Caco-2 (cell line): ENCODE data around the gene ESD. TPM values are rescaled to one million over a fixed set of nuclear protein-coding genes. Genes with fewer than 3 reads are reported as not detected.
A peak's percentile ranks its signal among the peaks of the same experiment; 100 is the strongest.

Source experiments
- BruUV-seq: library from RNA; stranded (reverse); fragments of 400-500 nt; replicated peaks from 2 replicates; lab custom pipeline; 2021; lab: Mats Ljungman, UMichigan
- CTCF ChIA-PET: fragments of 300-600 bp; sonication (Branson Sonifier 250); formaldehyde crosslinking; loops from one replicate; lab custom pipeline; 2022; ENCODE audit warnings: antibody characterized with exemption; lab: Charles Lee
- POLR2A ChIA-PET: fragments of 300-600 bp; sonication (Branson Sonifier 250); formaldehyde crosslinking; loops from one replicate; lab custom pipeline; 2022; ENCODE audit warnings: antibody characterized with exemption; lab: Charles Lee
- DNase-seq, 2 experiments: peaks; one replicate each; pipeline versions ENCODE4 v3.0.0 to v3.0.0-alpha.2; 2020 to 2022
- H3K27me3 ChIP-seq: replicated peaks from 2 replicates; pipeline ENCODE4 v1.6.0; 2011; ENCODE audit warnings: low read length; ENCODE audit not compliant: control insufficient read depth, insufficient read depth
- H3K36me3 ChIP-seq: 2 replicates; pipeline ENCODE4 v1.5.1; 2011; ENCODE audit warnings: low read length; ENCODE audit not compliant: control insufficient read depth, insufficient read depth
- H3K4me1 ChIP-seq: fragments of 250-450 bp; sonication (Bioruptor Pico); 2 replicates; pipeline ENCODE4 v1.5.1; 2020; ENCODE audit warnings: mild to moderate bottlenecking
- H3K4me3 ChIP-seq: 2 replicates; pipeline ENCODE4 v1.5.1; 2011; ENCODE audit warnings: low read depth, mild to moderate bottlenecking, control low read depth, low read length
- H3K9me3 ChIP-seq: fragments of 250-450 bp; sonication (Bioruptor Pico); 2 replicates; pipeline ENCODE4 v1.5.1; 2020; ENCODE audit warnings: mild to moderate bottlenecking, moderate library complexity
- H3K27ac Mint-ChIP-seq: one replicate; pipeline ENCODE4 v1.8.0; 2022; ENCODE audit warnings: mixed read lengths; ENCODE audit not compliant: unreplicated experiment
- H3K27me3 Mint-ChIP-seq: one replicate; pipeline ENCODE4 v1.8.0; 2022; ENCODE audit warnings: mixed read lengths; ENCODE audit not compliant: insufficient read depth, unreplicated experiment
- H3K36me3 Mint-ChIP-seq: one replicate; pipeline ENCODE4 v1.8.0; 2022; ENCODE audit warnings: mild to moderate bottlenecking, mixed read lengths; ENCODE audit not compliant: insufficient read depth, unreplicated experiment
- H3K4me1 Mint-ChIP-seq: one replicate; pipeline ENCODE4 v1.8.0; 2022; ENCODE audit warnings: low read depth, mixed read lengths; ENCODE audit not compliant: unreplicated experiment
- H3K4me3 Mint-ChIP-seq: one replicate; pipeline ENCODE4 v1.8.0; 2022; ENCODE audit warnings: mild to moderate bottlenecking, moderate library complexity, mixed read lengths; ENCODE audit not compliant: unreplicated experiment
- H3K9me3 Mint-ChIP-seq: one replicate; pipeline ENCODE4 v1.8.0; 2022; ENCODE audit warnings: mixed read lengths; ENCODE audit not compliant: unreplicated experiment
- intact Hi-C: fragments of 100-400 bp; cut with micrococcal nuclease; formaldehyde crosslinking; loops from one replicate; pipeline ENCODE4 v1.10.0; 2022; ENCODE audit not compliant: unreplicated experiment
- total RNA-seq: library from RNA; stranded (reverse); gene quantifications from 2 replicates; pipeline ENCODE4 v1.2.3, GENCODE V29; 2022
- TF ChIP-seq, protein P1 (sequence below), 2 experiments: fragments of 200-600 bp in 1 of 2; IDR thresholded peaks; 1 replicate in 1 of 2; 2 replicates in 1 of 2; pipeline versions ENCODE4 v1.5.1 to v1.8.0; 2011 to 2022; ENCODE audit warnings: antibody characterized with exemption in 1 of 2, control low read depth in 1 of 2, inconsistent platforms in 1 of 2, low read depth in 1 of 2, low read length in 1 of 2, mild to moderate bottlenecking in 1 of 2, moderate library complexity in 1 of 2; ENCODE audit not compliant: insufficient read depth in 1 of 2, severe bottlenecking in 1 of 2, unreplicated experiment in 1 of 2

The ESD gene
- total RNA-seq, 1 experiment from 2014 or later, result 119 TPM

GRCh38 chr13:46736541-46737310 lies 60.2 kb downstream of the ESD start:
- CTCF ChIA-PET, result no interaction called here

GRCh38 chr13:46735425-46735824 lies 61.5 kb downstream of the ESD start:
- H3K4me3 Mint-ChIP-seq, result no peak overlapping the region
- BruUV-seq, result no TSS peak
- H3K27ac Mint-ChIP-seq, result no peak overlapping the region
- H3K27me3 ChIP-seq, result no peaks in the 10 kb centered on the region
- H3K4me1 ChIP-seq, result peaks cover 12% of the 10 kb centered on the region
- peaks cover 6% of the 10 kb centered on the region for H3K4me1 Mint-ChIP-seq
- H3K4me3 ChIP-seq, result no peak overlapping the region
- intact Hi-C loops, result no loop called here
- ChIA-PET CTCF (no interaction called here), POLR2A (no interaction called here)
- H3K9me3 ChIP-seq, result no peaks in the 10 kb centered on the region
- H3K9me3 Mint-ChIP-seq, result no peaks in the 10 kb centered on the region
- TF ChIP-seq, protein P1, sequence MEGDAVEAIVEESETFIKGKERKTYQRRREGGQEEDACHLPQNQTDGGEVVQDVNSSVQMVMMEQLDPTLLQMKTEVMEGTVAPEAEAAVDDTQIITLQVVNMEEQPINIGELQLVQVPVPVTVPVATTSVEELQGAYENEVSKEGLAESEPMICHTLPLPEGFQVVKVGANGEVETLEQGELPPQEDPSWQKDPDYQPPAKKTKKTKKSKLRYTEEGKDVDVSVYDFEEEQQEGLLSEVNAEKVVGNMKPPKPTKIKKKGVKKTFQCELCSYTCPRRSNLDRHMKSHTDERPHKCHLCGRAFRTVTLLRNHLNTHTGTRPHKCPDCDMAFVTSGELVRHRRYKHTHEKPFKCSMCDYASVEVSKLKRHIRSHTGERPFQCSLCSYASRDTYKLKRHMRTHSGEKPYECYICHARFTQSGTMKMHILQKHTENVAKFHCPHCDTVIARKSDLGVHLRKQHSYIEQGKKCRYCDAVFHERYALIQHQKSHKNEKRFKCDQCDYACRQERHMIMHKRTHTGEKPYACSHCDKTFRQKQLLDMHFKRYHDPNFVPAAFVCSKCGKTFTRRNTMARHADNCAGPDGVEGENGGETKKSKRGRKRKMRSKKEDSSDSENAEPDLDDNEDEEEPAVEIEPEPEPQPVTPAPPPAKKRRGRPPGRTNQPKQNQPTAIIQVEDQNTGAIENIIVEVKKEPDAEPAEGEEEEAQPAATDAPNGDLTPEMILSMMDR (IDR thresholded peaks at IDR 0.05; ENCODE audit: insufficient read depth in 1 of 2, low read depth in 1 of 2, low read length in 1 of 2, severe bottlenecking in 1 of 2, unreplicated experiment in 1 of 2), result no peak
- H3K27me3 Mint-ChIP-seq, result no peaks in the 10 kb centered on the region
- H3K36me3 Mint-ChIP-seq, result peaks cover 32% of the 10 kb centered on the region
- no peak for DNase-seq
- peaks cover 3% of the 10 kb centered on the region; the same call in 1 of the 2 replicates for H3K36me3 ChIP-seq

More at GRCh38 chr13:46736541-46737310, 60.2 kb downstream of the ESD start:
- Mint-ChIP-seq H3K36me3 (peaks cover 33% of the 10 kb centered on the region), H3K4me3 (no peak overlapping the region), H3K27ac (no peak overlapping the region), H3K9me3 (no peaks in the 10 kb centered on the region), H3K27me3 (no peaks in the 10 kb centered on the region), H3K4me1 (peaks cover 3% of the 10 kb centered on the region)
- DNase-seq, result no peak
- BruUV-seq, result no TSS peak
- intact Hi-C loops, result no loop called here
- Histone ChIP-seq H3K9me3 (no peaks in the 10 kb centered on the region), H3K27me3 (no peaks in the 10 kb centered on the region), H3K36me3 (peaks cover 3% of the 10 kb centered on the region; the same call in 1 of the 2 replicates), H3K4me3 (no peak overlapping the region), H3K4me1 (peaks cover 5% of the 10 kb centered on the region)
- POLR2A ChIA-PET, result no interaction called here
- TF ChIP-seq, protein P1 (IDR thresholded peaks at IDR 0.05; ENCODE audit: insufficient read depth in 1 of 2, low read depth in 1 of 2, low read length in 1 of 2, severe bottlenecking in 1 of 2, unreplicated experiment in 1 of 2), result no peak

- TF ChIP-seq, protein P1 (IDR thresholded peaks at IDR 0.05; ENCODE audit: insufficient read depth in 1 of 2, low read depth in 1 of 2, low read length in 1 of 2, severe bottlenecking in 1 of 2, unreplicated experiment in 1 of 2), result no peak
- CTCF ChIA-PET, result no interaction called here
Observed at GRCh38 chr13:46731535-46731934, 65.4 kb downstream of the ESD start.

More at GRCh38 chr13:46731535-46731934, 65.4 kb downstream of the ESD start:
- Histone ChIP-seq H3K4me3 (no peak overlapping the region), H3K27me3 (no peaks in the 10 kb centered on the region), H3K36me3 (no peaks in the 10 kb centered on the region; the same call in none of the 2 replicates), H3K9me3 (no peaks in the 10 kb centered on the region), H3K4me1 (peaks cover 12% of the 10 kb centered on the region)
- peak; percentile 51 to 57 for DNase-seq
- intact Hi-C loops, result no loop called here
- Mint-ChIP-seq H3K4me1 (peaks cover 6% of the 10 kb centered on the region), H3K27me3 (no peaks in the 10 kb centered on the region), H3K9me3 (no peaks in the 10 kb centered on the region), H3K27ac (peak overlapping the region; percentile 6), H3K4me3 (peak overlapping the region; percentile 6), H3K36me3 (peaks cover 71% of the 10 kb centered on the region)
- POLR2A ChIA-PET, result no interaction called here
- BruUV-seq, result no TSS peak
